Liver (tissue), 9 donors: Measurements from ENCODE around the gene CACHD1. TPM values are rescaled to one million over a fixed set of nuclear protein-coding genes. Genes with fewer than 3 reads are reported as not detected.

Source experiments
- DNase-seq: peaks from one replicate; pipeline ENCODE4 v3.0.0-alpha.2; 2017; ENCODE audit warnings: low spot score
- H3K27ac ChIP-seq, 2 donors: one replicate each; pipeline ENCODE4 v1.7.0; 2013; ENCODE audit warnings: inconsistent platforms in 2 of 2, low read length in 2 of 2, control low read depth in 1 of 2, low read depth in 1 of 2, mild to moderate bottlenecking in 1 of 2
- H3K27me3 ChIP-seq, 4 donors: one replicate each; pipeline versions ENCODE4 v1.6.1 to v1.7.0; 2013; ENCODE audit warnings: low read length in 3 of 4, inconsistent platforms in 1 of 4, mild to moderate bottlenecking in 1 of 4, moderate library complexity in 1 of 4; ENCODE audit not compliant: control insufficient read depth in 4 of 4, insufficient read depth in 4 of 4
- H3K36me3 ChIP-seq, 4 donors: one replicate each; pipeline versions ENCODE4 v1.6.1 to v1.7.0; 2013; ENCODE audit warnings: low read length in 3 of 4, mild to moderate bottlenecking in 3 of 4, low read depth in 1 of 4, moderate library complexity in 1 of 4; ENCODE audit not compliant: control insufficient read depth in 4 of 4, insufficient read depth in 3 of 4
- H3K4me1 ChIP-seq, 4 donors: one replicate each; pipeline versions ENCODE4 v1.6.1 to v1.7.0; 2013; ENCODE audit warnings: low read length in 3 of 4, mild to moderate bottlenecking in 3 of 4, moderate library complexity in 1 of 4; ENCODE audit not compliant: control insufficient read depth in 4 of 4, insufficient read depth in 4 of 4
- H3K4me3 ChIP-seq, 3 donors: one replicate each; pipeline versions ENCODE4 v1.6.1 to v1.7.0; 2013; ENCODE audit warnings: low read length in 3 of 3, control low read depth in 1 of 3, low read depth in 1 of 3, mild to moderate bottlenecking in 1 of 3
- H3K9ac ChIP-seq, 2 donors: one replicate each; pipeline ENCODE4 v1.7.0; 2013; ENCODE audit warnings: low read length in 2 of 2, mild to moderate bottlenecking in 2 of 2, moderate library complexity in 2 of 2, control low read depth in 1 of 2, low read depth in 1 of 2
- H3K9me3 ChIP-seq, 4 donors: one replicate each; pipeline versions ENCODE4 v1.6.1 to v1.7.0; 2013; ENCODE audit warnings: low read length in 3 of 4; ENCODE audit not compliant: control insufficient read depth in 4 of 4
- ATF3 ChIP-seq: IDR thresholded peaks from 2 replicates; pipeline ENCODE4 v1.6.1; 2016; ENCODE audit warnings: antibody characterized with exemption
- CTCF ChIP-seq: fragments of 150-350 bp; IDR thresholded peaks from 2 replicates; pipeline ENCODE4 v1.5.1; 2017; ENCODE audit warnings: improper control_type of control experiment, low read depth, low read length; ENCODE audit not compliant: missing input control
- EGR1 ChIP-seq, 2 donors: IDR thresholded peaks; 2 replicates each; pipeline ENCODE4 v1.6.1; 2016 to 2018; ENCODE audit warnings: antibody characterized with exemption in 2 of 2, low read depth in 2 of 2
- FOXA1 ChIP-seq: IDR thresholded peaks from 2 replicates; pipeline ENCODE4 v1.6.1; 2016; ENCODE audit warnings: antibody characterized with exemption
- FOXA2 ChIP-seq: IDR thresholded peaks from 2 replicates; pipeline ENCODE4 v1.6.1; 2016; ENCODE audit warnings: antibody characterized with exemption
- GABPA ChIP-seq, 2 donors: IDR thresholded peaks in 1 of 2; conservative IDR thresholded peaks in 1 of 2; 2 replicates each; pipeline ENCODE4 v1.6.1; 2016; ENCODE audit warnings: antibody characterized with exemption in 2 of 2, mild to moderate bottlenecking in 1 of 2, moderate library complexity in 1 of 2
- HNF4A ChIP-seq, 2 donors: conservative IDR thresholded peaks; 2 replicates each; pipeline ENCODE4 v1.6.1; 2016; ENCODE audit warnings: antibody characterized with exemption in 2 of 2, mild to moderate bottlenecking in 2 of 2
- HNF4G ChIP-seq: IDR thresholded peaks from 2 replicates; pipeline ENCODE4 v1.6.1; 2016; ENCODE audit warnings: antibody characterized with exemption
- JUND ChIP-seq, 2 donors: IDR thresholded peaks; 2 replicates each; pipeline ENCODE4 v1.6.1; 2016; ENCODE audit warnings: antibody characterized with exemption in 2 of 2
- MAX ChIP-seq: IDR thresholded peaks from 2 replicates; pipeline ENCODE4 v1.6.1; 2016; ENCODE audit warnings: antibody characterized with exemption
- NR2F2 ChIP-seq: IDR thresholded peaks from 2 replicates; pipeline ENCODE4 v1.6.1; 2016; ENCODE audit warnings: antibody characterized with exemption
- RAD21 ChIP-seq, 2 donors: IDR thresholded peaks; 2 replicates each; pipeline ENCODE4 v1.6.1; 2016; ENCODE audit warnings: antibody characterized with exemption in 2 of 2, mild to moderate bottlenecking in 2 of 2
- REST ChIP-seq: IDR thresholded peaks from 2 replicates; pipeline ENCODE4 v1.6.1; 2016; ENCODE audit warnings: antibody characterized with exemption, mild to moderate bottlenecking
- SP1 ChIP-seq: IDR thresholded peaks from 2 replicates; pipeline ENCODE4 v1.6.1; 2018; ENCODE audit warnings: antibody characterized with exemption, mild to moderate bottlenecking
- TAF1 ChIP-seq: conservative IDR thresholded peaks from 2 replicates; pipeline ENCODE4 v1.6.1; 2016; ENCODE audit warnings: antibody characterized with exemption, mild to moderate bottlenecking
- YY1 ChIP-seq: IDR thresholded peaks from 2 replicates; pipeline ENCODE4 v1.6.1; 2016; ENCODE audit warnings: antibody characterized with exemption, mild to moderate bottlenecking
- ZBTB33 ChIP-seq: IDR thresholded peaks from 2 replicates; pipeline ENCODE4 v1.6.1; 2016; ENCODE audit warnings: antibody characterized with exemption
- polyA plus RNA-seq, 2 donors: library from polyadenylated mRNA; stranded (reverse) in 1 of 2; unstranded in 1 of 2; fragments of 200-250 nt in 1 of 2; fragments of >200 nt in 1 of 2; fragmentation: Nextera tagmentation in 1 of 2; extraction: Ambion mirVana in 1 of 2; gene quantifications; one replicate each; pipeline versions ENCODE4 v1.2.1 to v1.2.3, GENCODE V29; 2013 to 2015
- total RNA-seq, 2 donors: library from RNA; depleted of rRNA; stranded (reverse); fragments of >200 nt; gene quantifications; one replicate each; pipeline ENCODE4 v1.2.3, GENCODE V29; 2014
- donor health status: healthy.
- donor health status: healthy.
- donor health status: healthy.
- donor health status: healthy.
- donor health status: healthy.

CACHD1 gene
- total and polyA plus RNA-seq, 4 donors: 0.68 to 4.2 (median 2.3) TPM

- TF ChIP-seq FOXA2 (no peak), FOXA1 (no peak), YY1 (no peak), SP1 (no peak), JUND (IDR thresholded peaks at IDR 0.05) (no peak), TAF1 (no peak), CTCF (no peak), MAX (no peak)
These were observed 18.9 kb downstream of the CACHD1 start (continued) for GRCh38 chr1:64488862-64489261.

GRCh38 chr1:64489707-64490106 lies 19.8 kb downstream of the CACHD1 start:
- Histone ChIP-seq H3K36me3 (no peaks in the 10 kb centered on the region), H3K9me3 (no peaks in the 10 kb centered on the region), H3K27me3 (no peaks in the 10 kb centered on the region), H3K27ac (no peak overlapping the region), H3K9ac (no peak overlapping the region), H3K4me1 (no peaks in the 10 kb centered on the region), H3K4me3 (no peak overlapping the region)
- no peak for DNase-seq
- TF ChIP-seq FOXA1 (no peak), SP1 (no peak), ATF3 (no peak), JUND (IDR thresholded peaks at IDR 0.05) (no peak), RAD21 (IDR thresholded peaks at IDR 0.05) (no peak), TAF1 (no peak), YY1 (no peak), REST (no peak), MAX (no peak), FOXA2 (no peak), HNF4A (conservative IDR thresholded peaks at IDR 0.05) (no peak), GABPA (IDR thresholded peaks at IDR 0.05 in 1 of 2, conservative IDR thresholded peaks at IDR 0.05 in 1 of 2) (no peak), NR2F2 (no peak), EGR1 (IDR thresholded peaks at IDR 0.05; ENCODE audit: low read depth in 2 of 2) (no peak), CTCF (no peak), ZBTB33 (no peak), HNF4G (no peak)
